NCI-H2107 treated with DMSO at 0.1 percent for 48 hours (cell line): ENCODE data around the gene ASXL2.
"Not testable (repeated sequence)": the region's sequence is repeated elsewhere in the genome, so short reads cannot be mapped to it uniquely, and the experiment has no call there.

Source experiments
- DNase-seq: peaks from one replicate; lab custom pipeline; 2025; ENCODE audit not compliant: unreplicated experiment; lab: John Stamatoyannopoulos, UW

Gene ASXL2

GRCh38 chr2:25878361-25879132 lies at the start of gene ASXL2:
Gene ASXL2 (minus strand): TSS chr2:25878487. CDS start chr2:25878222, 265 bp downstream.
- DNase-seq = peak; percentile 95

GRCh38 chr2:25926984-25927756 lies 48.9 kb upstream of the ASXL2 start:
- DNase-seq = no peak

DNA sequence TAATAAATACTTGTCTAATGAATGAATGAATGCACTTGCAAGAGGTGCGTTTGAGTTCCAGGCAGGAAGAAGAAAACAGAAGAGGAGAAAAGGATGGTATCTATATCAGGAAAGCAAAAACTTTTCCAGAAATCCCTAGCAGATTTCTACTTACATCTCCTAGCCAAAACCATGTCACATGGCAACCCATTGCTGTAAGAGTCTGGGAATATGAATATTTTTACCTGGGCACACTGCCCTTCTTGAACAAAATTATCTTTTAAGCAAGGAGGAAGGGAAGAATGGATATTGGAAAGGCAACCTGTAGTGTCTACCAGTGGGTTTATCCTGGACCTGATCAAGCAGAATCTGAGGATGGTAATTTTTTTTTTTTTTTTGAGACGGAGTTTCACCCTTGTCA lies 44.2 kb upstream of the ASXL2 start:
- DNase-seq = no peak

GRCh38 chr2:25920786-25921415 lies 42.6 kb upstream of the ASXL2 start:
- DNase-seq = no peak

GRCh38 chr2:25920336-25920735 lies 42.0 kb upstream of the ASXL2 start:
- no peak for DNase-seq

DNA sequence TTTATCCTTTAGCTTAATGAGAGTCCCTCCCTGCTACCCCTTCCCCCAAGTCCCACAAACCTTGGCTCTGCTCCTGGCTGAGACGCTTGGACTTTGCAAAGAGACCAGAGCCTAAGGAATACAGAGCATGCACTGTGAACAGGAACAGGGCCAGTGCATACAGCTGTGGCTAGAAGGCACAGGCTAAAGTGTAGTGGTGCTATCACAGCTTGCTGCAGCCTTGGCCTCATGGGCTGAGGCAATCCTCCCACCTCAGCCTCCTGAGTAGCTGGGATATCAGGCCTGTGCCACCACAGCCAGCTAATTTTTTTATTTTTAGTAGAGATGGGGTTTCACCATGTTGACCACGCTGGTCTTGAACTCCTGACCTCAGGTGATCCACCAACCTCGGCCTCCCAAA lies 39.5 kb upstream of the ASXL2 start:
- no peak for DNase-seq

DNA sequence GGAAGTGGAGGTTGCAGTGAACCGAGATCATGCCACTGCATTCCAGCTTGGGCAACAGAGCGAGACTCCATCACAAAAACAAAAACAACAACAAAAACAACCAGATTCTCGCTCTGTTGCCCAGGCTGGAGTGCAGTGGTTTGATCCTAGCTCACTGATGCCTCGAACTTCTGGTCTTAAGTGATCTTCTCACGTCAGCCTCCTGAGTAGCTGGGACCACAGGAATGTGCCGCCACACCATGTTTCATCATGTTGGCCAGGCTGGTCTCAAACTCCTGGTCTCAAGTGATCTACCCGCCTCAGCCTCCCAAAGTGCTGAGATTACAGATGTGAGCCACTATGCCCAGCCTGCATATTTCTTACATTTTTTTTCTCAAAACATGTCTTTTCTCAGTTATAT lies 39.1 kb upstream of the ASXL2 start:
- DNase-seq = not testable (repeated sequence)

DNA sequence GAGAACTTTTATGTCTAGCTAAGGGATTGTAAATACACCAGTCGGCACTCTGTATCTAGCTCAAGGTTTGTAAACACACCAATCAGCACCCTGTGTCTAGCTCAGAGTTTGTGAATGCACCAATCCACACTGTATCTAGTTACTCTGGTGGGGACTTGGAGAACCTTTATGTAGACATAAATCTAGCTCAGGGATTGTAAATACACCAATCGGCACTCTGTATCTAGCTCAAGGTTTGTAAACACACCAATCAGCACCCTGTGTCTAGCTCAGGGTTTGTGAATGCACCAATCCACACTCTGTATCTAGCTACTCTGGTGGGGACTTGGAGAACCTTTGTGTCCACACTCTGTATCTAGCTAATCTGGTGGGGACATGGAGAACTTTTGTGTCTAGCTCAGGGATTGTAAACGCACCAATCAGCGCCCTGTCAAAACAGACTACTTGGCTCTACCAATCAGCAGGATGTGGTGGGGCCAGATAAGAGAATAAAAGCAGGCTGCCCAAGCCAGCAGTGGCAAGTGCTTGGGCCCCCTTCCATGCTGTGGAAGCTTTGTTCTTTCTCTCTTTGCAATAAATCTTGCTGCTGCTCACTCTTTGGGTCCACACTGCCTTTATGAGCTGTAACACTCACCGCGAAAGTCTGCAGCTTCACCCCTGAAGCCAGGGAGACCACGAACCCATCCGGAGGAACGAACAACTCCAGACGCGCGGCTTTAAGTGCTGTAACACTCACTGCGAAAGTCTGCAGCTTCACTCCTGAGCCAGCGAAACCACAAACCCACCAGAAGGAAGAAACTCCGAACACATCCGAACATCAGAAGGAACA lies 37.9 kb upstream of the ASXL2 start:
- not testable (repeated sequence) for DNase-seq

- DNase-seq = not testable (repeated sequence)
These were observed 37.1 kb upstream of the ASXL2 start for GRCh38 chr2:25915411-25915810.

DNA sequence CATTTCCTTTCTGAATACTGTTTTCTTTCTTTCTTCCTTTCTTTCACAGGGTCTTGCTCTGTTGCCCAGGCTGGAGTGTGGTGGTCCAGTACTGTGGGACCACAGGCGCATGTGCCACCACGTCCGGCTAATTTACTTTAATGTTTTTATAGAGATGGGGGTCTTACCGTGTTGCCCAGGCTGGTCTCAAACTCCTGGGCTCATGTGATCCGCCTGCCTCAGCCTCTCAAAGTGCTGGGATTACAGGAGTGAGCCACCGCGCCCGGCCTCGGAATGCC lies 35.3 kb upstream of the ASXL2 start:
- DNase-seq = not testable (repeated sequence)

- DNase-seq = peak; percentile 68
These were observed 34.8 kb upstream of the ASXL2 start for GRCh38 chr2:25912851-25913695.

DNA sequence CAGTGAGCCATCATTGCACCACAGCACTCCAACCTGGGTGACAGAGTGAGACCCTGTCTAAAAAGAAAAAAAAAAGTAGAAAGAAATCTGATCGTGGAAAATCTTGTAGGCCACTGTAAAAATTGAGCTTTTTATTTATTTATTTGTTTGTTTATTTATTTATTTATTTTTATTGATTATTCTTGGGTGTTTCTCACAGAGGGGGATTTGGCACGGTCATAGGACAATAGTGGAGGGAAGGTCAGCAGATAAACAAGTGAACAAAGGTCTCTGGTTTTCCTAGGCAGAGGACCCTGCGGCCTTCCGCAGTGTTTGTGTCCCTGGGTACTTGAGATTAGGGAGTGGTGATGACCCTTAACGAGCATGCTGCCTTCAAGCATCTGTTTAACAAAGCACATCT lies 31.3 kb upstream of the ASXL2 start:
- DNase-seq = not testable (repeated sequence)

DNA sequence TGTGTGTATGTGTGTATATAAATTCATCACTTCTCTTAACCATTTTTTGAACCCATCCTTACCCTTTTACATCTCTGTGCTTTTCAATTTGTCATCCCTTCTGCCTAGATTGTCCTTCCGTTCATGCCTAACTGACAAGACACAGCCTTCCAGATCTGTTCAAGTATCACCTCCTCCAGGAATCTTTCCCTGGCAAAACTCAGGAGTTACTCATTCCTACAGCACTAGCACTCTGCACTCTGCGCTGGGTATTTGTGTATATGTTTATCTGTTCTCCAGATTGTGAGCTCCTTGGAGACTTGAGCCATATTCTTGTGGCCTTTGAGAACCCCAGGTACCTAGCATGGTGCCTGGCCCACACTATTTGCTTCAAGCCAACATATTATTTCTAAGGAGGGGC lies 26.8 kb upstream of the ASXL2 start:
- no peak for DNase-seq

GRCh38 chr2:25903216-25903776 lies 25.0 kb upstream of the ASXL2 start:
- DNase-seq = no peak

- no peak for DNase-seq
These were observed 21.2 kb upstream of the ASXL2 start for GRCh38 chr2:25899404-25899970.

GRCh38 chr2:25897506-25897905 lies 19.2 kb upstream of the ASXL2 start:
- no peak for DNase-seq

- not testable (repeated sequence) for DNase-seq
These were observed 18.0 kb upstream of the ASXL2 start for GRCh38 chr2:25896308-25896707.

DNA sequence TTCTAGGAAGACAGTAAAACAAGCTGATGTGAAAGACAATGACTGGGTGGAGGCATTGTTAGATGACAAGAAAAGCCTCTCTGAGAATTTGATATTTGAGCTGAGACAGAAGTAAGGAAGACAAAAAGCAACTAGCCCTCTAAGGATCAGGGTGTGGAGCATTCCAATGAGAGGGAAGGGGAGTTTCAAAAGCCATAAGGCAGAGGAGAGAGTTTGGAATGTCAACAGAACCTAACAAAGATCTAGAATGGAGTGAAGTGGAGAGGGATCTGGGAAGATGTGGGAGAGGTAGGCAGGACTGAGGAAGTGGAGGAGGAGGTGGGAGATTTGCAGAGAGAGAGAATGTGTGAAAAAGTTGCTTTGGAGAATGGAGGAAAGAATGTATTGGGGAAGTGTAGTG lies 17.3 kb upstream of the ASXL2 start:
- DNase-seq = no peak

DNA sequence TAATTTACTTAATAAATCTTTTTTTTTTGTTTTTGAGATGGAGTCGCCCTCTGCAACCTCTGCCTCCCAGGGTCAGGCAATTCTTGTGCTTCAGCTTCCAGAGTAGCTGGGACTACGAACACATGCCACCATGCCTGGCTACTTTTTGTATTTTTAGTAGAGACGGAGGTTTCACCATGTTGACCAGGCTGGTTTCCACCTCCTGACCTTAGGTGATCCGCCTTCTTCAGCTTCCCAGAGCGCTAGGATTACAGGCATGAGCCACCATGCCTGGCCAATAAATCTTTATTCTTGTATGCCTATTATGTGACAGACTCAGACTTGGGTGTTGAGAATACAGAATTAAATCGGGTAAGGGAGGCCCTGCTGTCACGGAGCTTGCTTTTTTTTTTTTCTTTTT lies 16.7 kb upstream of the ASXL2 start:
- no peak for DNase-seq
